Endothelial cell of umbilical vein (primary cell): Measurements from ENCODE around the gene CRTC1. TPM values are rescaled to one million over a fixed set of nuclear protein-coding genes. Genes with fewer than 3 reads are reported as not detected.
A peak's percentile ranks its signal among the peaks of the same experiment; 100 is the strongest.

Experiments used
- BruUV-seq: library from RNA; stranded (reverse); fragments of 400-500 nt; replicated peaks from 2 replicates; lab custom pipeline; 2021; lab: Mats Ljungman, UMichigan
- CTCF ChIA-PET: fragments of 300-600, 350-600 bp; sonication (Branson Sonifier 250); formaldehyde crosslinking; loops from one replicate; lab custom pipeline; 2021; ENCODE audit warnings: antibody characterized with exemption, inconsistent platforms; lab: Charles Lee
- POLR2A ChIA-PET: fragments of 300-600, 350-600 bp; sonication (Branson Sonifier 250); formaldehyde crosslinking; loops from one replicate; lab custom pipeline; 2021; ENCODE audit warnings: antibody characterized with exemption, inconsistent platforms; lab: Charles Lee
- DNase-seq: peaks from one replicate; pipeline ENCODE4 v3.0.0-alpha.2; 2011; ENCODE audit warnings: low read depth, low spot score
- FAIRE-seq: peaks from 2 replicates; lab custom pipeline; 2011; peaks lifted over from hg19 to GRCh38; lab: Jason Lieb, UNC
- H2AFZ ChIP-seq: 2 replicates; pipeline ENCODE4 v1.6.0; 2012; ENCODE audit warnings: low read depth, low read length, control low read depth, inconsistent platforms
- H3K27ac ChIP-seq: 2 replicates; pipeline ENCODE4 v1.5.1; 2011; ENCODE audit warnings: low read depth, mild to moderate bottlenecking, control low read depth, low read length, moderate library complexity; ENCODE audit not compliant: insufficient read depth
- H3K27me3 ChIP-seq, 2 experiments: 2 replicates each; pipeline versions ENCODE4 v1.6.0 to v1.6.1; 2011; ENCODE audit warnings: low read length in 2 of 2, mixed read lengths in 1 of 2; ENCODE audit not compliant: control insufficient read depth in 2 of 2, insufficient read depth in 2 of 2
- H3K36me3 ChIP-seq, 2 experiments: 2 replicates in 1 of 2; 3 replicates in 1 of 2; pipeline ENCODE4 v1.5.1; 2011; ENCODE audit warnings: low read length in 2 of 2, mild to moderate bottlenecking in 1 of 2, moderate library complexity in 1 of 2; ENCODE audit not compliant: control insufficient read depth in 2 of 2, insufficient read depth in 2 of 2; ENCODE audit errors: extremely low read depth in 1 of 2
- H3K4me1 ChIP-seq: 3 replicates; pipeline ENCODE4 v1.5.1; 2011; ENCODE audit warnings: mild to moderate bottlenecking, low read length; ENCODE audit not compliant: control insufficient read depth, insufficient read depth; ENCODE audit errors: extremely low read depth
- H3K4me2 ChIP-seq: 2 replicates; pipeline ENCODE4 v1.6.1; 2011; ENCODE audit warnings: low read length, control low read depth, mixed read lengths; ENCODE audit not compliant: insufficient read depth
- H3K4me3 ChIP-seq, 3 experiments: fragments of 200-600 bp in 1 of 3; sonication (generic), shearing (Covaris generic) in 1 of 3; replicated peaks in 1 of 3; 2 replicates each; pipeline ENCODE4 v1.5.1; 2011 to 2016; ENCODE audit warnings: control low read depth in 3 of 3, low read length in 3 of 3, mild to moderate bottlenecking in 2 of 3, inconsistent platforms in 1 of 3, low read depth in 1 of 3, moderate library complexity in 1 of 3; ENCODE audit not compliant: insufficient read depth in 1 of 3
- H3K79me2 ChIP-seq: 2 replicates; pipeline ENCODE4 v1.6.0; 2012; ENCODE audit warnings: low read length, inconsistent platforms; ENCODE audit not compliant: control insufficient read depth, insufficient read depth
- H3K9ac ChIP-seq: replicated peaks from 2 replicates; pipeline ENCODE3; 2011; ENCODE audit warnings: low read length, control low read depth; ENCODE audit not compliant: insufficient read depth; ENCODE audit errors: extremely low read depth
- H3K9me1 ChIP-seq: replicated peaks from 3 replicates; pipeline ENCODE4 v1.6.0; 2011; ENCODE audit warnings: mild to moderate bottlenecking, low read length; ENCODE audit not compliant: control insufficient read depth, insufficient read depth; ENCODE audit errors: extremely low read depth
- H3K9me3 ChIP-seq: replicated peaks from 2 replicates; pipeline ENCODE4 v1.5.1; 2012; ENCODE audit warnings: low read length, inconsistent platforms; ENCODE audit not compliant: control insufficient read depth, insufficient read depth
- H4K20me1 ChIP-seq: replicated peaks from 2 replicates; pipeline ENCODE3; 2011; ENCODE audit warnings: mild to moderate bottlenecking, low read length; ENCODE audit not compliant: control insufficient read depth, insufficient read depth; ENCODE audit errors: extremely low read depth
- CTCF ChIP-seq, 2 donors: IDR thresholded peaks; 1 replicate in 1 of 2; 2 replicates in 1 of 2; pipeline ENCODE4 v1.5.1; 2011; ENCODE audit warnings: low read length in 2 of 2, mild to moderate bottlenecking in 2 of 2, moderate library complexity in 2 of 2, control low read depth in 1 of 2, inconsistent platforms in 1 of 2, low read depth in 1 of 2; ENCODE audit not compliant: insufficient read depth in 1 of 2; ENCODE audit errors: extremely low read depth in 1 of 2
- EZH2 ChIP-seq: IDR thresholded peaks from 2 replicates; pipeline ENCODE4 v1.6.1; 2012; ENCODE audit warnings: borderline replicate concordance, low read depth, mild to moderate bottlenecking, moderate library complexity, low read length, inconsistent platforms; ENCODE audit not compliant: severe bottlenecking
- FOS ChIP-seq: IDR thresholded peaks from 2 replicates; pipeline ENCODE4 v1.6.1; 2011; ENCODE audit warnings: mild to moderate bottlenecking, low read length, moderate library complexity, borderline replicate concordance; ENCODE audit not compliant: insufficient read depth
- GATA2 ChIP-seq: IDR thresholded peaks from 2 replicates; pipeline ENCODE4 v1.7.0; 2011; ENCODE audit warnings: low read depth, mild to moderate bottlenecking, moderate library complexity, mixed read lengths, low read length; ENCODE audit not compliant: insufficient read length, insufficient read depth
- JUN ChIP-seq: IDR thresholded peaks from 2 replicates; pipeline ENCODE4 v1.6.1; 2011; ENCODE audit warnings: borderline replicate concordance, low read depth; ENCODE audit not compliant: insufficient read length, insufficient read depth
- MAX ChIP-seq: IDR thresholded peaks from 2 replicates; pipeline ENCODE4 v1.6.1; 2011; ENCODE audit not compliant: insufficient read depth, insufficient read length
- MYC ChIP-seq: IDR thresholded peaks from one replicate; pipeline ENCODE4 v1.6.1; 2011; ENCODE audit warnings: mild to moderate bottlenecking, low read depth, low read length
- POLR2A ChIP-seq: IDR thresholded peaks from 2 replicates; pipeline ENCODE4 v1.6.1; 2012; ENCODE audit warnings: low read depth, mild to moderate bottlenecking, control low read depth, low read length
- POLR2AphosphoS5 ChIP-seq: IDR thresholded peaks from 2 replicates; pipeline ENCODE4 v1.6.1; 2012; ENCODE audit warnings: low read depth, mild to moderate bottlenecking, control low read depth, low read length, moderate library complexity; ENCODE audit not compliant: insufficient read depth
- dilution Hi-C: fragments of 300-500 bp; cut with MboI; formaldehyde crosslinking; loops from one replicate; pipeline ENCODE4 v1.15.0; 2019; ENCODE audit warnings: low sequenced_read_pairs; ENCODE audit not compliant: extremely low pct_ligation_motif_present
- intact Hi-C: fragments of 100-400 bp; cut with micrococcal nuclease; formaldehyde crosslinking; loops from one replicate; pipeline ENCODE4 v1.10.0; 2022
- polyA plus RNA-seq, 4 experiments: library from polyadenylated mRNA; depleted of rRNA in 3 of 4; stranded (reverse) in 3 of 4; unstranded in 1 of 4; fragments of >200 nt; gene quantifications; 2 replicates each; pipeline versions ENCODE4 v1.2.1 to v1.2.3, GENCODE V29; 2011 to 2012; ENCODE audit warnings: missing spikeins in 1 of 4
- total RNA-seq: library from RNA; stranded (reverse); gene quantifications from 2 replicates; pipeline ENCODE4 v1.2.3, GENCODE V29; 2021

CRTC1 gene
- total and polyA plus RNA-seq, 2 donors (not counting 3 experiments of a cell fraction or from before 2014, with no cell fraction given): 4.2 to 11.4 TPM

GRCh38 chr19:18780081-18780480 lies 96.6 kb downstream of the CRTC1 start:
- no peaks in the 10 kb centered on the region for H3K36me3 ChIP-seq
- ChIA-PET POLR2A (no interaction called here), CTCF (interaction anchor here (1.0 kb wide), 4 partner anchors 44 to 67 kb away, joined by 3 to 4 read pairs (median 3); no protein-coding TSS in a partner anchor)
- no peak for FAIRE-seq
- peaks cover 3 to 10% of the 10 kb centered on the region in 2 experiments for H3K27me3 ChIP-seq
- H3K4me3 ChIP-seq: no peak overlapping the region
- BruUV-seq: no TSS peak
- H3K9me3 ChIP-seq: no peaks in the 10 kb centered on the region
- no peak overlapping the region for H3K9ac ChIP-seq
- dilution Hi-C loops: no loop called here
- TF ChIP-seq GATA2: no peak
- TF ChIP-seq POLR2A: no peak
- no peak overlapping the region for H3K4me2 ChIP-seq
- no peaks in the 10 kb centered on the region for H4K20me1 ChIP-seq
- no peak overlapping the region for H3K27ac ChIP-seq
- intact Hi-C loops: no loop called here
- H3K79me2 ChIP-seq: no peaks in the 10 kb centered on the region
- H3K9me1 ChIP-seq: no peaks in the 10 kb centered on the region
- H2AFZ ChIP-seq: no peak overlapping the region
- H3K4me1 ChIP-seq: no peaks in the 10 kb centered on the region
- DNase-seq: no peak

GRCh38 chr19:18780631-18781030 lies 97.2 kb downstream of the CRTC1 start:
- FAIRE-seq: peak; percentile 40
- H3K79me2 ChIP-seq: no peaks in the 10 kb centered on the region
- no peak overlapping the region for H3K27ac ChIP-seq
- no peaks in the 10 kb centered on the region for H4K20me1 ChIP-seq
- intact Hi-C loops: no loop called here
- CTCF ChIA-PET: interaction anchor here (0.5 to 1.0 kb wide), 4 partner anchors 43 to 67 kb away, joined by 3 to 4 read pairs (median 3); no protein-coding TSS in a partner anchor
- TF ChIP-seq MAX (no peak), EZH2 (no peak), MYC (no peak), POLR2A (no peak), GATA2 (no peak), FOS (no peak), CTCF (IDR thresholded peaks at IDR 0.05; ENCODE audit: extremely low read depth in 1 of 2, insufficient read depth in 1 of 2, low read depth in 1 of 2, low read length in 2 of 2) (no peak), POLR2AphosphoS5 (no peak), JUN (no peak)
- DNase-seq: no peak
- no peaks in the 10 kb centered on the region for H3K9me3 ChIP-seq
- no peak overlapping the region for H3K4me2 ChIP-seq
- POLR2A ChIA-PET: no interaction called here
- no peak overlapping the region for H3K4me3 ChIP-seq
- H3K4me1 ChIP-seq: no peaks in the 10 kb centered on the region
- H3K9me1 ChIP-seq: no peaks in the 10 kb centered on the region
- dilution Hi-C loops: no loop called here
- H3K27me3 ChIP-seq: peaks cover 6 to 10% of the 10 kb centered on the region in 2 experiments
- BruUV-seq: no TSS peak
- no peak overlapping the region for H3K9ac ChIP-seq
- no peaks in the 10 kb centered on the region for H3K36me3 ChIP-seq
- H2AFZ ChIP-seq: no peak overlapping the region
